SW 1271 (cell line): ENCODE measurements around the gene MED10.
"Not testable (repeated sequence)": the region's sequence is repeated elsewhere in the genome, so short reads cannot be mapped to it uniquely, and the experiment has no call there.

Experiments used
- DNase-seq, 2 experiments: peaks; one replicate each; lab custom pipeline; 2025; lab: John Stamatoyannopoulos, UW

The MED10 gene

GRCh38 chr5:6372251-6373080 lies 5.9 kb downstream of the MED10 start:
- no peak for DNase-seq

GRCh38 chr5:6371079-6371810 lies 7.1 kb downstream of the MED10 start:
- DNase-seq = no peak

- no peak for DNase-seq
Observed at GRCh38 chr5:6370580-6370979, 7.8 kb downstream of the MED10 start.

GRCh38 chr5:6365977-6366590 lies 12.3 kb downstream of the MED10 start:
- no peak for DNase-seq

GRCh38 chr5:6365142-6365976 lies 13.0 kb downstream of the MED10 start:
- DNase-seq = no peak

GRCh38 chr5:6363454-6364011 lies 14.8 kb downstream of the MED10 start:
- not testable (repeated sequence) for DNase-seq

GRCh38 chr5:6362846-6363245 lies 15.5 kb downstream of the MED10 start:
- DNase-seq = no peak

GRCh38 chr5:6361101-6361500 lies 17.2 kb downstream of the MED10 start:
- DNase-seq = no peak

GRCh38 chr5:6360323-6361072 lies 17.8 kb downstream of the MED10 start:
- DNase-seq = no peak

GRCh38 chr5:6359555-6360322 lies 18.6 kb downstream of the MED10 start:
- no peak for DNase-seq

- DNase-seq = no peak
Observed at GRCh38 chr5:6358434-6358820, 19.9 kb downstream of the MED10 start.

- DNase-seq = not testable (repeated sequence)
Observed at GRCh38 chr5:6357817-6358433, 20.4 kb downstream of the MED10 start.

GRCh38 chr5:6356578-6357164 lies 21.7 kb downstream of the MED10 start:
- no peak for DNase-seq

- no peak for DNase-seq
Observed at GRCh38 chr5:6355294-6355693, 23.1 kb downstream of the MED10 start.

- DNase-seq = no peak
Observed at GRCh38 chr5:6354848-6355247, 23.5 kb downstream of the MED10 start.

- DNase-seq = no peak
Observed at GRCh38 chr5:6353602-6354302, 24.6 kb downstream of the MED10 start.

GRCh38 chr5:6350277-6351090 lies 27.9 kb downstream of the MED10 start:
- DNase-seq = no peak

- DNase-seq = no peak
Observed at GRCh38 chr5:6349387-6349786, 29.0 kb downstream of the MED10 start.
